CD8-positive, alpha-beta memory T cell (primary cell): ENCODE data around the gene CPNE6. TPM values are rescaled to one million over a fixed set of nuclear protein-coding genes. Genes with fewer than 3 reads are reported as not detected.

Experiments used
- CTCF ChIA-PET: fragments of 350-600 bp; sonication (Branson Sonifier 250); formaldehyde crosslinking; loops from one replicate; lab custom pipeline; 2021; ENCODE audit warnings: antibody characterized with exemption; lab: Charles Lee
- POLR2A ChIA-PET: fragments of 350-600 bp; sonication (Branson Sonifier 250); formaldehyde crosslinking; loops from one replicate; lab custom pipeline; 2021; ENCODE audit warnings: antibody characterized with exemption; lab: Charles Lee
- DNase-seq, 5 donors: peaks; one replicate each; pipeline versions ENCODE4 v3.0.0 to v3.0.0-alpha.2; 2020 to 2022; ENCODE audit warnings: mixed read lengths in 1 of 5
- H3K27ac ChIP-seq: one replicate; pipeline ENCODE4 v1.7.0; 2013; ENCODE audit warnings: low read depth, mild to moderate bottlenecking, low read length, moderate library complexity
- H3K27me3 ChIP-seq: 2 replicates; pipeline ENCODE4 v1.7.0; 2013; ENCODE audit warnings: low read length, mild to moderate bottlenecking; ENCODE audit not compliant: insufficient read depth, poor library complexity, severe bottlenecking
- H3K36me3 ChIP-seq: 2 replicates; pipeline ENCODE4 v1.7.0; 2013; ENCODE audit warnings: mild to moderate bottlenecking, low read length, moderate library complexity; ENCODE audit not compliant: insufficient read depth
- H3K4me1 ChIP-seq: 2 replicates; pipeline ENCODE4 v1.7.0; 2013; ENCODE audit warnings: mild to moderate bottlenecking, low read length, moderate library complexity; ENCODE audit not compliant: insufficient read depth
- H3K4me3 ChIP-seq: 2 replicates; pipeline ENCODE4 v1.7.0; 2013; ENCODE audit warnings: mild to moderate bottlenecking, low read length
- H3K9me3 ChIP-seq: 2 replicates; pipeline ENCODE4 v1.7.0; 2013; ENCODE audit warnings: mild to moderate bottlenecking, low read length
- H3K27ac Mint-ChIP-seq, 8 donors: one replicate each; pipeline ENCODE4 v1.8.0; 2020 to 2021; ENCODE audit warnings: mixed read lengths in 8 of 8, mild to moderate bottlenecking in 6 of 8, inconsistent platforms in 3 of 8, moderate library complexity in 3 of 8
- H3K27me3 Mint-ChIP-seq, 2 donors: one replicate each; pipeline ENCODE4 v1.8.0; 2020 to 2021; ENCODE audit warnings: mixed read lengths in 2 of 2, mild to moderate bottlenecking in 1 of 2, moderate library complexity in 1 of 2
- H3K36me3 Mint-ChIP-seq, 3 donors: one replicate each; pipeline ENCODE4 v1.8.0; 2020 to 2021; ENCODE audit warnings: mixed read lengths in 3 of 3, inconsistent platforms in 1 of 3, mild to moderate bottlenecking in 1 of 3
- H3K4me1 Mint-ChIP-seq, 3 donors: one replicate each; pipeline ENCODE4 v1.8.0; 2020 to 2021; ENCODE audit warnings: mixed read lengths in 3 of 3, inconsistent platforms in 1 of 3, mild to moderate bottlenecking in 1 of 3
- H3K4me3 Mint-ChIP-seq, 7 donors: one replicate each; pipeline ENCODE4 v1.8.0; 2020 to 2021; ENCODE audit warnings: mixed read lengths in 7 of 7, mild to moderate bottlenecking in 6 of 7, moderate library complexity in 4 of 7, inconsistent platforms in 2 of 7
- H3K9me3 Mint-ChIP-seq, 5 donors: one replicate each; pipeline ENCODE4 v1.8.0; 2020 to 2022; ENCODE audit warnings: mixed read lengths in 5 of 5, mild to moderate bottlenecking in 3 of 5, moderate library complexity in 2 of 5, inconsistent platforms in 1 of 5
- polyA plus RNA-seq: library from polyadenylated mRNA; unstranded; fragments of 300-500 nt; fragmentation: Illumina TruSeq; gene quantifications from one replicate; pipeline ENCODE4 v1.2.3, GENCODE V29; 2021
- total RNA-seq, 2 experiments: library from RNA; stranded (reverse); gene quantifications; one replicate each; pipeline ENCODE4 v1.2.3, GENCODE V29; 2021

CPNE6 gene
- total and polyA plus RNA-seq, 3 experiments from 2014 or later: not detected

- POLR2A ChIA-PET: no interaction called here
- no peak for DNase-seq
- H3K27ac Mint-ChIP-seq: no peak overlapping the region
Observed at GRCh38 chr14:24066496-24067132, 4.7 kb upstream of the CPNE6 start.

GRCh38 chr14:24067133-24068082 lies 4.0 kb upstream of the CPNE6 start:
- no peak overlapping the region for H3K4me3 ChIP-seq
- CTCF ChIA-PET: interaction anchor here (1.0 to 2.0 kb wide), 2 partner anchors 23 to 40 kb away, joined by 3 to 4 read pairs; no protein-coding TSS in a partner anchor
- POLR2A ChIA-PET: no interaction called here
- H3K27me3 ChIP-seq: no peaks in the 10 kb centered on the region
- no peak for DNase-seq
- Mint-ChIP-seq H3K27me3 (peaks cover 8 to 18% of the 10 kb centered on the region in 2 donors), H3K9me3 (no peaks in the 10 kb centered on the region), H3K4me1 (peaks cover 0 to 3% (median 3%) of the 10 kb centered on the region in 3 donors), H3K4me3 (no peak overlapping the region), H3K27ac (no peak overlapping the region), H3K36me3 (no peaks in the 10 kb centered on the region)
- no peaks in the 10 kb centered on the region for H3K36me3 ChIP-seq
- no peaks in the 10 kb centered on the region for H3K9me3 ChIP-seq
- no peaks in the 10 kb centered on the region for H3K4me1 ChIP-seq
- no peak overlapping the region for H3K27ac ChIP-seq

More at GRCh38 chr14:24066496-24067132, 4.7 kb upstream of the CPNE6 start:
- no peaks in the 10 kb centered on the region for H3K27me3 ChIP-seq
- H3K27ac ChIP-seq: no peak overlapping the region
- Mint-ChIP-seq H3K27me3 (peaks cover 8 to 18% of the 10 kb centered on the region in 2 donors), H3K9me3 (no peaks in the 10 kb centered on the region), H3K4me1 (peaks cover 0 to 3% (median 3%) of the 10 kb centered on the region in 3 donors), H3K36me3 (no peaks in the 10 kb centered on the region), H3K4me3 (no peak overlapping the region)
- H3K9me3 ChIP-seq: no peaks in the 10 kb centered on the region
- CTCF ChIA-PET: interaction anchor here (1.0 to 2.0 kb wide), 2 partner anchors 24 to 40 kb away, joined by 3 to 4 read pairs; no protein-coding TSS in a partner anchor
- no peaks in the 10 kb centered on the region for H3K4me1 ChIP-seq
- no peak overlapping the region for H3K4me3 ChIP-seq
- no peaks in the 10 kb centered on the region for H3K36me3 ChIP-seq

GRCh38 chr14:24068711-24069410 lies 2.5 kb upstream of the CPNE6 start:
- DNase-seq: no peak
- Mint-ChIP-seq H3K4me3 (no peak overlapping the region), H3K27ac (no peak overlapping the region), H3K27me3 (peaks cover 5 to 21% of the 10 kb centered on the region in 2 donors), H3K36me3 (no peaks in the 10 kb centered on the region), H3K9me3 (no peaks in the 10 kb centered on the region), H3K4me1 (peaks cover 0 to 3% (median 3%) of the 10 kb centered on the region in 3 donors)
- Histone ChIP-seq H3K9me3 (no peaks in the 10 kb centered on the region), H3K36me3 (no peaks in the 10 kb centered on the region), H3K27ac (no peak overlapping the region), H3K27me3 (no peaks in the 10 kb centered on the region), H3K4me3 (no peak overlapping the region), H3K4me1 (no peaks in the 10 kb centered on the region)
- ChIA-PET POLR2A (interaction anchor here (0.7 kb wide), 2 partner anchors 12 to 21 kb away, joined by 3 read pairs; no protein-coding TSS in a partner anchor), CTCF (interaction anchor here (0.9 to 1.1 kb wide), 2 partner anchors 10 to 24 kb away, joined by 3 read pairs; no protein-coding TSS in a partner anchor)

- Histone ChIP-seq H3K27ac (no peak overlapping the region), H3K4me1 (no peaks in the 10 kb centered on the region), H3K9me3 (no peaks in the 10 kb centered on the region), H3K27me3 (no peaks in the 10 kb centered on the region), H3K4me3 (no peak overlapping the region), H3K36me3 (no peaks in the 10 kb centered on the region)
- Mint-ChIP-seq H3K27me3 (peaks cover 5 to 21% of the 10 kb centered on the region in 2 donors), H3K9me3 (no peaks in the 10 kb centered on the region), H3K36me3 (no peaks in the 10 kb centered on the region), H3K27ac (no peak overlapping the region), H3K4me3 (no peak overlapping the region), H3K4me1 (peaks cover 0 to 3% (median 3%) of the 10 kb centered on the region in 3 donors)
- POLR2A ChIA-PET: no interaction called here
- CTCF ChIA-PET: interaction anchor here (0.8 to 1.0 kb wide), 3 partner anchors 11 to 21 kb away, joined by 3 read pairs; no protein-coding TSS in a partner anchor
- no peak for DNase-seq
Observed at GRCh38 chr14:24069411-24069735, 2.0 kb upstream of the CPNE6 start.

GRCh38 chr14:24070285-24071143 lies 848 bp upstream of the CPNE6 start:
- Mint-ChIP-seq H3K9me3 (no peaks in the 10 kb centered on the region), H3K4me3 (no peak overlapping the region), H3K27me3 (peaks cover 5 to 21% of the 10 kb centered on the region in 2 donors), H3K4me1 (peaks cover 0 to 3% (median 3%) of the 10 kb centered on the region in 3 donors), H3K27ac (no peak overlapping the region), H3K36me3 (no peaks in the 10 kb centered on the region)
- H3K4me3 ChIP-seq: no peak overlapping the region
- H3K27ac ChIP-seq: no peak overlapping the region
- no peaks in the 10 kb centered on the region for H3K27me3 ChIP-seq
- no peak for DNase-seq
- no peaks in the 10 kb centered on the region for H3K4me1 ChIP-seq
- H3K9me3 ChIP-seq: no peaks in the 10 kb centered on the region
- no peaks in the 10 kb centered on the region for H3K36me3 ChIP-seq
- CTCF ChIA-PET: interaction anchor here (0.8 to 1.0 kb wide), 2 partner anchors 10 to 20 kb away, joined by 3 read pairs; no protein-coding TSS in a partner anchor
- POLR2A ChIA-PET: no interaction called here

GRCh38 chr14:24071836-24072430 lies 571 bp downstream of the CPNE6 start:
- CTCF ChIA-PET: interaction anchor here (1.2 to 2.2 kb wide), 2 partner anchors 9 to 37 kb away, joined by 3 to 8 read pairs; no protein-coding TSS in a partner anchor
- DNase-seq: no peak
- POLR2A ChIA-PET: no interaction called here
- H3K9me3 Mint-ChIP-seq: no peaks in the 10 kb centered on the region
- Histone ChIP-seq H3K4me1 (no peaks in the 10 kb centered on the region), H3K4me3 (no peak overlapping the region), H3K9me3 (no peaks in the 10 kb centered on the region), H3K27me3 (no peaks in the 10 kb centered on the region), H3K27ac (no peak overlapping the region), H3K36me3 (no peaks in the 10 kb centered on the region)
- no peak overlapping the region for H3K4me3 Mint-ChIP-seq
- H3K27me3 Mint-ChIP-seq: peaks cover 4 to 21% of the 10 kb centered on the region in 2 donors
- H3K36me3 Mint-ChIP-seq: no peaks in the 10 kb centered on the region
- H3K4me1 Mint-ChIP-seq: peaks cover 0 to 3% (median 3%) of the 10 kb centered on the region in 3 donors
- H3K27ac Mint-ChIP-seq: no peak overlapping the region

- Histone ChIP-seq H3K4me3 (no peak overlapping the region), H3K27ac (no peak overlapping the region), H3K9me3 (no peaks in the 10 kb centered on the region), H3K4me1 (no peaks in the 10 kb centered on the region), H3K36me3 (no peaks in the 10 kb centered on the region), H3K27me3 (no peaks in the 10 kb centered on the region)
- H3K4me3 Mint-ChIP-seq: no peak overlapping the region
- ChIA-PET CTCF (interaction anchor here (0.9 to 2.2 kb wide), 3 partner anchors 8 to 38 kb away, joined by 3 to 8 read pairs (median 3); no protein-coding TSS in a partner anchor), POLR2A (no interaction called here)
- H3K27me3 Mint-ChIP-seq: peaks cover 4 to 21% of the 10 kb centered on the region in 2 donors
- H3K4me1 Mint-ChIP-seq: peaks cover 0 to 3% (median 3%) of the 10 kb centered on the region in 3 donors
- no peaks in the 10 kb centered on the region for H3K36me3 Mint-ChIP-seq
- H3K27ac Mint-ChIP-seq: no peak overlapping the region
- DNase-seq: no peak
- H3K9me3 Mint-ChIP-seq: no peaks in the 10 kb centered on the region
Observed at GRCh38 chr14:24072436-24072835, 1.1 kb downstream of the CPNE6 start.
